Measurements from ENCODE around the gene DCAF11. TPM values are rescaled to one million over a fixed set of nuclear protein-coding genes. Genes with fewer than 3 reads are reported as not detected.

Gene DCAF11
- total and polyA plus RNA-seq, 2 of the 8 experiments (the other 6 are each of a cell fraction or from before 2014, with no cell fraction given): 60.4 to 63.6 TPM

- TF ChIP-seq RNF2 (IDR thresholded peaks at IDR 0.05; ENCODE audit: borderline replicate concordance, low read depth, low read length, missing control alignments, poor library complexity, severe bottlenecking) (no peak), SRF (IDR thresholded peaks at IDR 0.05; ENCODE audit: low read depth, low read length) (no peak), SP1 (IDR thresholded peaks at IDR 0.05; ENCODE audit: low read depth, low read length) (no peak)
These were observed 29.9 kb downstream of the DCAF11 start (continued) for GRCh38 chr14:24144451-24144850.

All from H1 (cell line).